ENCODE measurements around the gene SFTPA1.
"Not testable (repeated sequence)": the region's sequence is repeated elsewhere in the genome, so short reads cannot be mapped to it uniquely, and the experiment has no call there.

The SFTPA1 gene

GRCh38 chr10:79608505-79609375 lies 2.0 kb upstream of the SFTPA1 start:
- WGBS, 2 experiments: 66 to 67% methylated on average over 19 to 20 of the region's 20 CpGs

GRCh38 chr10:79611193-79611976 lies 646 bp downstream of the SFTPA1 start:
- H3K4me1 ChIP-seq (ENCODE audit: control insufficient read depth, insufficient read depth, low read length); H3K9me3 ChIP-seq (ENCODE audit: control insufficient read depth, low read length); H3K4me3 ChIP-seq (ENCODE audit: insufficient read depth, low read depth, low read length); H3K27me3 ChIP-seq (ENCODE audit: control insufficient read depth, insufficient read depth, low read length, poor library complexity, severe bottlenecking); H3K36me3 ChIP-seq (ENCODE audit: control insufficient read depth, insufficient read depth, low read length); H3K27ac ChIP-seq (ENCODE audit: insufficient read depth, low read depth, low read length, poor library complexity, severe bottlenecking): not testable (repeated sequence)
- WGBS, 2 experiments: 85 to 88% methylated on average over 15 to 16 of the region's 18 CpGs

More at GRCh38 chr10:79608505-79609375, 2.0 kb upstream of the SFTPA1 start:
- no peaks in the 10 kb centered on the region for H3K9me3 ChIP-seq (ENCODE audit: control insufficient read depth, low read length)
- H3K27me3 ChIP-seq (ENCODE audit: control insufficient read depth, insufficient read depth, low read length, poor library complexity, severe bottlenecking): no peaks in the 10 kb centered on the region
- peaks cover 4% of the 10 kb centered on the region for H3K4me1 ChIP-seq (ENCODE audit: control insufficient read depth, insufficient read depth, low read length)
- no peak overlapping the region for H3K27ac ChIP-seq (ENCODE audit: insufficient read depth, low read depth, low read length, poor library complexity, severe bottlenecking)
- H3K4me3 ChIP-seq (ENCODE audit: insufficient read depth, low read depth, low read length): no peak overlapping the region
- H3K36me3 ChIP-seq (ENCODE audit: control insufficient read depth, insufficient read depth, low read length): no peaks in the 10 kb centered on the region

GRCh38 chr10:79615577-79615976 lies 4.8 kb downstream of the SFTPA1 start:
- no peak overlapping the region for H3K4me3 ChIP-seq (ENCODE audit: insufficient read depth, low read depth, low read length)
- WGBS, 2 experiments: 85 to 90% methylated on average over 2 of the region's 3 CpGs
- H3K9me3 ChIP-seq (ENCODE audit: control insufficient read depth, low read length): no peaks in the 10 kb centered on the region
- peaks cover under 1% of the 10 kb centered on the region for H3K4me1 ChIP-seq (ENCODE audit: control insufficient read depth, insufficient read depth, low read length)
- H3K36me3 ChIP-seq (ENCODE audit: control insufficient read depth, insufficient read depth, low read length): no peaks in the 10 kb centered on the region
- H3K27ac ChIP-seq (ENCODE audit: insufficient read depth, low read depth, low read length, poor library complexity, severe bottlenecking): no peak overlapping the region
- no peaks in the 10 kb centered on the region for H3K27me3 ChIP-seq (ENCODE audit: control insufficient read depth, insufficient read depth, low read length, poor library complexity, severe bottlenecking)

GRCh38 chr10:79616164-79616563 lies 5.4 kb downstream of the SFTPA1 start:
- no peaks in the 10 kb centered on the region for H3K4me1 ChIP-seq (ENCODE audit: control insufficient read depth, insufficient read depth, low read length)
- H3K27ac ChIP-seq (ENCODE audit: insufficient read depth, low read depth, low read length, poor library complexity, severe bottlenecking): no peak overlapping the region
- H3K4me3 ChIP-seq (ENCODE audit: insufficient read depth, low read depth, low read length): no peak overlapping the region
- no CpG with 5 or more reads among the region's 1 CpG for WGBS, 2 experiments
- H3K27me3 ChIP-seq (ENCODE audit: control insufficient read depth, insufficient read depth, low read length, poor library complexity, severe bottlenecking): no peaks in the 10 kb centered on the region
- H3K9me3 ChIP-seq (ENCODE audit: control insufficient read depth, low read length): no peaks in the 10 kb centered on the region
- H3K36me3 ChIP-seq (ENCODE audit: control insufficient read depth, insufficient read depth, low read length): no peaks in the 10 kb centered on the region

GRCh38 chr10:79623663-79624062 lies 12.9 kb downstream of the SFTPA1 start:
- H3K4me3 ChIP-seq (ENCODE audit: insufficient read depth, low read depth, low read length); H3K27me3 ChIP-seq (ENCODE audit: control insufficient read depth, insufficient read depth, low read length, poor library complexity, severe bottlenecking); H3K4me1 ChIP-seq (ENCODE audit: control insufficient read depth, insufficient read depth, low read length); H3K27ac ChIP-seq (ENCODE audit: insufficient read depth, low read depth, low read length, poor library complexity, severe bottlenecking); H3K9me3 ChIP-seq (ENCODE audit: control insufficient read depth, low read length); H3K36me3 ChIP-seq (ENCODE audit: control insufficient read depth, insufficient read depth, low read length): not testable (repeated sequence)

GRCh38 chr10:79627075-79627474 lies 16.3 kb downstream of the SFTPA1 start:
- WGBS, 2 experiments: 92 to 98% methylated on average over 1 of the region's 2 CpGs
- Histone ChIP-seq H3K4me3 (ENCODE audit: insufficient read depth, low read depth, low read length) (no peak overlapping the region), H3K9me3 (ENCODE audit: control insufficient read depth, low read length) (no peaks in the 10 kb centered on the region), H3K27me3 (ENCODE audit: control insufficient read depth, insufficient read depth, low read length, poor library complexity, severe bottlenecking) (no peaks in the 10 kb centered on the region), H3K4me1 (ENCODE audit: control insufficient read depth, insufficient read depth, low read length) (no peaks in the 10 kb centered on the region), H3K36me3 (ENCODE audit: control insufficient read depth, insufficient read depth, low read length) (no peaks in the 10 kb centered on the region), H3K27ac (ENCODE audit: insufficient read depth, low read depth, low read length, poor library complexity, severe bottlenecking) (no peak overlapping the region)

GRCh38 chr10:79628083-79628482 lies 17.3 kb downstream of the SFTPA1 start:
- no peak overlapping the region for H3K27ac ChIP-seq (ENCODE audit: insufficient read depth, low read depth, low read length, poor library complexity, severe bottlenecking)
- no peaks in the 10 kb centered on the region for H3K27me3 ChIP-seq (ENCODE audit: control insufficient read depth, insufficient read depth, low read length, poor library complexity, severe bottlenecking)
- 90 to 99% methylated on average over 4 of the region's 4 CpGs for WGBS, 2 experiments
- H3K4me3 ChIP-seq (ENCODE audit: insufficient read depth, low read depth, low read length): no peak overlapping the region
- H3K4me1 ChIP-seq (ENCODE audit: control insufficient read depth, insufficient read depth, low read length): no peaks in the 10 kb centered on the region
- no peaks in the 10 kb centered on the region for H3K36me3 ChIP-seq (ENCODE audit: control insufficient read depth, insufficient read depth, low read length)
- no peaks in the 10 kb centered on the region for H3K9me3 ChIP-seq (ENCODE audit: control insufficient read depth, low read length)

- H3K27ac ChIP-seq (ENCODE audit: insufficient read depth, low read depth, low read length, poor library complexity, severe bottlenecking): no peak overlapping the region
- no peak overlapping the region for H3K4me3 ChIP-seq (ENCODE audit: insufficient read depth, low read depth, low read length)
- no peaks in the 10 kb centered on the region for H3K4me1 ChIP-seq (ENCODE audit: control insufficient read depth, insufficient read depth, low read length)
- H3K36me3 ChIP-seq (ENCODE audit: control insufficient read depth, insufficient read depth, low read length): no peaks in the 10 kb centered on the region
- no peaks in the 10 kb centered on the region for H3K27me3 ChIP-seq (ENCODE audit: control insufficient read depth, insufficient read depth, low read length, poor library complexity, severe bottlenecking)
- H3K9me3 ChIP-seq (ENCODE audit: control insufficient read depth, low read length): no peaks in the 10 kb centered on the region
- WGBS, 2 experiments: 91 to 93% methylated on average over 9 of the region's 9 CpGs
These were observed 18.5 kb downstream of the SFTPA1 start for GRCh38 chr10:79628988-79629954.

- 93 to 96% methylated on average over 5 of the region's 5 CpGs for WGBS, 2 experiments
- Histone ChIP-seq H3K27ac (ENCODE audit: insufficient read depth, low read depth, low read length, poor library complexity, severe bottlenecking) (no peak overlapping the region), H3K9me3 (ENCODE audit: control insufficient read depth, low read length) (no peaks in the 10 kb centered on the region), H3K4me1 (ENCODE audit: control insufficient read depth, insufficient read depth, low read length) (no peaks in the 10 kb centered on the region), H3K27me3 (ENCODE audit: control insufficient read depth, insufficient read depth, low read length, poor library complexity, severe bottlenecking) (no peaks in the 10 kb centered on the region), H3K36me3 (ENCODE audit: control insufficient read depth, insufficient read depth, low read length) (no peaks in the 10 kb centered on the region), H3K4me3 (ENCODE audit: insufficient read depth, low read depth, low read length) (no peak overlapping the region)
These were observed 19.2 kb downstream of the SFTPA1 start for GRCh38 chr10:79629955-79630327.

Data from ectodermal cell (in vitro differentiated cells).